CD4-positive, alpha-beta T cell treated with Interleukin-6 for 4 hours (primary cell): ENCODE results near the gene NCLN.
"Not testable (repeated sequence)": the region's sequence is repeated elsewhere in the genome, so short reads cannot be mapped to it uniquely, and the experiment has no call there.

Source experiments
- DNase-seq: peaks from one replicate; pipeline ENCODE4 v3.0.0-alpha.2; 2020; ENCODE audit warnings: mixed read lengths

Gene NCLN

GRCh38 chr19:3157096-3157845, 28.5 kb upstream of the NCLN start:
- no peak for DNase-seq

GRCh38 chr19:3159565-3159964, 26.2 kb upstream of the NCLN start:
- no peak for DNase-seq

GRCh38 chr19:3160219-3160618, 25.5 kb upstream of the NCLN start:
- no peak for DNase-seq

GRCh38 chr19:3161453-3161852, 24.3 kb upstream of the NCLN start:
- no peak for DNase-seq

GRCh38 chr19:3162418-3163229, 23.1 kb upstream of the NCLN start:
- no peak for DNase-seq

- peak; percentile 81 for DNase-seq
Observed at GRCh38 chr19:3163230-3163886, 22.4 kb upstream of the NCLN start.

- no peak for DNase-seq
Observed at GRCh38 chr19:3163943-3164342, 21.8 kb upstream of the NCLN start.

GRCh38 chr19:3167533-3168272, 18.0 kb upstream of the NCLN start:
- DNase-seq, result no peak

GRCh38 chr19:3171894-3172672, 13.6 kb upstream of the NCLN start:
- no peak for DNase-seq

- not testable (repeated sequence) for DNase-seq
Observed at GRCh38 chr19:3172673-3173000, 13.1 kb upstream of the NCLN start.

GRCh38 chr19:3175781-3176714, 9.7 kb upstream of the NCLN start:
- DNase-seq, result peak; percentile 59

- DNase-seq, result peak; percentile 86
Observed at GRCh38 chr19:3176715-3177501, 8.8 kb upstream of the NCLN start.

GRCh38 chr19:3178377-3178972, 7.3 kb upstream of the NCLN start, which contains the start of gene S1PR4:
S1PR4 (plus strand) TSS chr19:3178769; CDS start chr19:3178793, 24 bp downstream.
- peak; percentile 82 for DNase-seq

GRCh38 chr19:3178973-3179738, 6.6 kb upstream of the NCLN start:
- peak; percentile 49 for DNase-seq

GRCh38 chr19:3179739-3180293, 5.9 kb upstream of the NCLN start:
- DNase-seq, result peak; percentile 63

GRCh38 chr19:3183721-3184641, 1.7 kb upstream of the NCLN start:
- no peak for DNase-seq

- DNase-seq, result peak; percentile 70
Observed at GRCh38 chr19:3184847-3185460, 776 bp upstream of the NCLN start.
